Endothelial cell (in vitro differentiated cells): ENCODE measurements around the gene ACAD11. TPM values are rescaled to one million over a fixed set of nuclear protein-coding genes. Genes with fewer than 3 reads are reported as not detected.

Source experiments
- DNase-seq: peaks from one replicate; pipeline ENCODE4 v3.0.0; 2021; ENCODE audit warnings: low spot score
- H3K27ac Mint-ChIP-seq: one replicate; pipeline ENCODE4 v1.8.0; 2021; ENCODE audit warnings: mixed read lengths, inconsistent platforms; ENCODE audit not compliant: unreplicated experiment
- H3K27me3 Mint-ChIP-seq: one replicate; pipeline ENCODE4 v1.8.0; 2021; ENCODE audit warnings: mild to moderate bottlenecking, moderate library complexity, mixed read lengths, inconsistent platforms; ENCODE audit not compliant: unreplicated experiment
- H3K36me3 Mint-ChIP-seq: one replicate; pipeline ENCODE4 v1.8.0; 2021; ENCODE audit warnings: mild to moderate bottlenecking, low read depth, mixed read lengths, inconsistent platforms; ENCODE audit not compliant: unreplicated experiment
- H3K4me1 Mint-ChIP-seq: one replicate; pipeline ENCODE4 v1.8.0; 2021; ENCODE audit warnings: mild to moderate bottlenecking, mixed read lengths, inconsistent platforms; ENCODE audit not compliant: unreplicated experiment
- H3K4me3 Mint-ChIP-seq: one replicate; pipeline ENCODE4 v1.8.0; 2021; ENCODE audit warnings: mild to moderate bottlenecking, mixed read lengths, inconsistent platforms; ENCODE audit not compliant: unreplicated experiment
- H3K9me3 Mint-ChIP-seq: one replicate; pipeline ENCODE4 v1.8.0; 2021; ENCODE audit warnings: mixed read lengths, inconsistent platforms; ENCODE audit not compliant: unreplicated experiment
- CTCF ChIP-seq: fragments of 200-600 bp; sonication (generic); IDR thresholded peaks from one replicate; pipeline ENCODE4 v1.5.0; 2021; ENCODE audit warnings: antibody characterized with exemption; ENCODE audit not compliant: unreplicated experiment
- total RNA-seq: library from RNA; stranded (reverse); fragmentation: NEBNext Ultra II Directional; extraction: Animal tissue kit (Norgen Biotek cat#: 25700); gene quantifications from one replicate; pipeline ENCODE4 v1.2.1, GENCODE V29; 2021; ENCODE audit not compliant: unreplicated experiment

Gene ACAD11
- total RNA-seq, 1 donor from 2014 or later: 20.0 TPM

GRCh38 chr3:132682201-132682600 is 22.6 kb upstream of the ACAD11 start:
- no peak for TF ChIP-seq CTCF
- H3K36me3 Mint-ChIP-seq: peaks cover 16% of the 10 kb centered on the region
- no peak overlapping the region for H3K27ac Mint-ChIP-seq
- H3K27me3 Mint-ChIP-seq: peaks cover 2% of the 10 kb centered on the region
- no peak for DNase-seq
- H3K4me3 Mint-ChIP-seq: no peak overlapping the region
- H3K9me3 Mint-ChIP-seq: no peaks in the 10 kb centered on the region
- H3K4me1 Mint-ChIP-seq: no peaks in the 10 kb centered on the region

GRCh38 chr3:132681421-132681820 is 21.8 kb upstream of the ACAD11 start:
- Mint-ChIP-seq H3K27me3 (peaks cover 2% of the 10 kb centered on the region), H3K27ac (no peak overlapping the region), H3K4me1 (no peaks in the 10 kb centered on the region), H3K9me3 (no peaks in the 10 kb centered on the region), H3K36me3 (peaks cover 15% of the 10 kb centered on the region), H3K4me3 (no peak overlapping the region)
- DNase-seq: no peak
- TF ChIP-seq CTCF: no peak

- Mint-ChIP-seq H3K27me3 (peaks cover 2% of the 10 kb centered on the region), H3K4me3 (no peak overlapping the region), H3K27ac (no peak overlapping the region), H3K9me3 (no peaks in the 10 kb centered on the region), H3K36me3 (peaks cover 11% of the 10 kb centered on the region), H3K4me1 (no peaks in the 10 kb centered on the region)
- no peak for DNase-seq
- no peak for TF ChIP-seq CTCF
These were observed 20.3 kb upstream of the ACAD11 start for GRCh38 chr3:132679911-132680310.

DNA sequence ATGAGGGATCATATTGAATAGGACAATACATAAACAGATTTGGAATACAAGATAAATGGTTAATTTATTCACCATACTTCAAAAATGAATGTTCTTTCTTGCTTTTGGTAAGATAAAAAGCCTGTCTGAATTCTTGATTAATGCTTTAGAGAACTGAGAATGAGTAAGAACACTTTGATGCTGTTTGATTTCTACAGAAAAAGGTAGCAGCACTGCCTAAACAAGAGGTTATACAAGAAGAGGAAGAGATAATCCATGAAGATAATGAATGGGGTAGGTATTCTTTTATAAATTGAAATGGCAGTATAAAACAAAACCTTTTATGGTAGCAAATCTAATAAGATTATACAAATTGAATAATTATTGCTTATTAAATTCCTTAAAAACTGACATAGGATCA is 15.8 kb upstream of the ACAD11 start:
- H3K4me1 Mint-ChIP-seq: no peaks in the 10 kb centered on the region
- no peak for TF ChIP-seq CTCF
- no peaks in the 10 kb centered on the region for H3K9me3 Mint-ChIP-seq
- no peaks in the 10 kb centered on the region for H3K27me3 Mint-ChIP-seq
- H3K4me3 Mint-ChIP-seq: no peak overlapping the region
- peaks cover 8% of the 10 kb centered on the region for H3K36me3 Mint-ChIP-seq
- no peak overlapping the region for H3K27ac Mint-ChIP-seq
- no peak for DNase-seq

DNA sequence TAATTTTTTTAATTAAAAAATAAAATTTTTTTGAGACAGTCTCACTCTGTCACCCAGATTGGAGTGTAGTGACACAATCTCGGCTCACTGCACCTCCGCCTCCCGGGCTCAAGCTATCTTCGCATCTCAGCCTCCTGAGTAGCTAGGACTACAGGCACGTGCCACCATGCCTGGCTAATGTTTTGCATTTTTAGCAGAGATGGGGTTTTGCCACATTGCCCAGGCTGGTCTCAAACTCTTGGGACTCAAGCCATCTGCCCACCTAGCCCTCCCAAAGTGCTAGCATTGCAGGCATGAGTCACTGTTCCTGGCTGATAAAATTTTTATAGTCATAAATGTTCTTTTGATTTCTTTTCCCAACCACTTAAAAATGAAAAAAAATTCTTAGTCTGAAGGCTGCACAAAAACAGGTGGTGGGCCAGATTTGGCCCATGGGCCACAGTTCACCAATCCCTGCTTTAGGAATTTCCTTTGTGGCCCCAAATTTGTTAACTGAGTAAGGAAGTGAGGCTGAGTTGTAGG is 9.7 kb upstream of the ACAD11 start:
- no peak for TF ChIP-seq CTCF
- Mint-ChIP-seq H3K4me3 (no peak overlapping the region), H3K27me3 (peaks cover 5% of the 10 kb centered on the region), H3K36me3 (peaks cover 4% of the 10 kb centered on the region), H3K27ac (no peak overlapping the region), H3K9me3 (no peaks in the 10 kb centered on the region), H3K4me1 (peaks cover 23% of the 10 kb centered on the region)
- no peak for DNase-seq
